Occipital lobe (tissue), 2 donors: ENCODE data around the gene ZNF708. TPM values are rescaled to one million over a fixed set of nuclear protein-coding genes. Genes with fewer than 3 reads are reported as not detected.
"Not testable (repeated sequence)": the region's sequence is repeated elsewhere in the genome, so short reads cannot be mapped to it uniquely, and the experiment has no call there.

Experiments used
- DNase-seq: peaks from one replicate; lab custom pipeline; 2025; lab: John Stamatoyannopoulos, UW
- total RNA-seq: library from RNA; depleted of rRNA; stranded (reverse); fragments of >200 nt; gene quantifications from one replicate; pipeline ENCODE4 v1.2.3, GENCODE V29; 2014

The ZNF708 gene
- total RNA-seq, 1 donor from 2014 or later = 64.3 TPM

DNA sequence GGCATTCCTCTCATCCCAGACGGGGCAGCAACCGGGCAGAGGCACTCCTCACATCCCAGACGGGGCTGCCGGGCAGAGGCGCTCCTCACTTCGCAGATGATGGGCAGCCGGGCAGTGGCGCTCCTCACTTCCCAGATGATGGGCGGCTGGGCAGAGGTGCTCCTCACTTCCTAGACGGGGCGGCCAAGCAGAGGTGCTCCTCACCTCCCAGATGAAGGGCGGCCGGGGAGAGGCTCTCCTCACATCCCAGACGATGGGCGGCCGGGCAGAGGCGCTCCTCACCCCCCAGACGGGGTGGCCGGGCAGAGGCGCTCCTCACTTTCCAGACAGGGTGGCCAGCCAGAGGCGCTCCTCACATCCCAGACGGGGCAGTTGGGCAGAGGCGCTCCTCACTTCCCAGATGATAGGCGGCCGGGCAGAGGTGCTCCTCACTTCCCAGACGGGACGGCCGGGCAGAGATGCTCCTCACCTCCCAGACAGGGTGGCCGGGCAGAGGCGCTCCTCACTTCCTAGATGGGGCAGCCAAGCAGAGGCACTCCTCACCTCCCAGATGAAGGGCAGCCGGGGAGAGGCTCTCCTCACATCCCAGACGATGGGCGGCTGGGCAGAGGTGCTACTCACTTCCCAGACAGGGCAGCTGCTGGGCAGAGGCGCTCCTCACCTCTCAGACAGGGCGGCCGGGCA is 68.9 kb downstream of the ZNF708 start:
- DNase-seq = no peak

DNA sequence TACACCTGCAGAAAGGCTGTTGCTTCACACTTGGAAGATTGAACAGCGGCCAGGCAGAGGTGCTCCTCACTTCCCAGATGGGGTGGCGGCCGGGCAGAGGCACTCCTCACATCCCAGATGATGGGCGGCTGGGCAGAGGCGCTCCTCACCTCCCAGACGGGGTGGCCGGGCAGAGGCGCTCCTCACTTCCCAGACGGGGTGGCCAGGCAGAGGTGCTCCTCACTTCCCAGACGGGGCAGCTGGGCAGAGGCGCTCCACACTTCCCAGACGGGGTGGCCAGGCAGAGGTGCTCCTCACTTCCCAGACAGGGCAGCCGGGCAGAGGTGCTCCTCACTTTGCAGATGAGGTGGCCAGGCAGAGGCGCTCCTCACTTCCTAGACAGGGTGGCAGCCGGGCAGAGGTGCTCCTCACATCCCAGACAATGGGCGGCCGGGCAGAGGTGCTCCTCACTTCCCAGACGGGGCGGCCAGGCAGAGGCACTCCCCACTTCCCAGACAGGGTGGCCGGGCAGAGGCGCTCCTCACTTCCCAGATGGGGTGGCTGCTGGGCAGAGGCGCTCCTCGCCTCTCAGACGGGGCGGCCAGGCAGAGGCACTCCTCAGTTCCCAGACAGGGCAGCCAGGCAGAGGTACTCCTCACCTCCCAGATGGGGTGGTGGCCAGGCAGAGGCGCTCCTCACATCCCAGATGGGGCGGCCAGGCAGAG is 69.6 kb downstream of the ZNF708 start:
- not testable (repeated sequence) for DNase-seq

DNA sequence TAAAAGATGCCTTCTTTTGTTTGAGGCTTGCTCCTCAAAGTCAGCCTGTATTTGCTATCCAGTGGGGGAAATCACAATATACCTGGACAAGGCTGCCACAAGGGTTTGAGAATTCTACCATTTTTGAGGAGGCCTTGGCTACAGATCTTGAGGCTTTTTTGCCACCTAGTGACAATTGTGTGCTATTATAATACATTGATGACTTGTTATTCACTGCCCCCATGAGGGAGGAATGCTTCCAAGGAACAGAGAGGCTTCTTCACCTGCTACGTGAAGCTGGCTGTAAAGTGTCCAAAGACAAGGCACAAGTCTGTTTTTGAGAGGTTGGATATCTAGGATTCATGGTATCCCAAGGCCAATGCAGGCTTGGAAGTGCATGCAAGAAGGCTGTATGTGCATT is 72.5 kb downstream of the ZNF708 start:
- no peak for DNase-seq

Other genes with a start within 250 kb of the ZNF708 start
- 51.5 TPM for gene ZNF714, start 247.2 kb downstream of the ZNF708 start, total RNA-seq
- gene ZNF431, start 187.4 kb downstream of the ZNF708 start, total RNA-seq = 24.6 TPM
- 34.9 TPM for gene ZNF738, start 29.6 kb upstream of the ZNF708 start, total RNA-seq
- gene ZNF493, start 67.7 kb upstream of the ZNF708 start, total RNA-seq = 190 TPM
- gene ZNF429, start 176.2 kb upstream of the ZNF708 start, total RNA-seq = 25.9 TPM